Measurements from ENCODE around the gene SLC25A48.

SLC25A48 gene

GRCh38 chr5:135934939-135935338 lies 100.5 kb downstream of the SLC25A48 start:
- no peak for DNase-seq

GRCh38 chr5:135937245-135937911 lies 102.9 kb downstream of the SLC25A48 start:
- no peak for DNase-seq
